ENCODE data around the gene CAMK1G. TPM values are rescaled to one million over a fixed set of nuclear protein-coding genes. Genes with fewer than 3 reads are reported as not detected.

Gene CAMK1G
- total and polyA plus RNA-seq, 12 donors = 0.11 to 0.71 (median 0.21) TPM; not detected in 9

- ATAC-seq (no peak), DNase-seq (no peak)
- TF ChIP-seq, protein P1, sequence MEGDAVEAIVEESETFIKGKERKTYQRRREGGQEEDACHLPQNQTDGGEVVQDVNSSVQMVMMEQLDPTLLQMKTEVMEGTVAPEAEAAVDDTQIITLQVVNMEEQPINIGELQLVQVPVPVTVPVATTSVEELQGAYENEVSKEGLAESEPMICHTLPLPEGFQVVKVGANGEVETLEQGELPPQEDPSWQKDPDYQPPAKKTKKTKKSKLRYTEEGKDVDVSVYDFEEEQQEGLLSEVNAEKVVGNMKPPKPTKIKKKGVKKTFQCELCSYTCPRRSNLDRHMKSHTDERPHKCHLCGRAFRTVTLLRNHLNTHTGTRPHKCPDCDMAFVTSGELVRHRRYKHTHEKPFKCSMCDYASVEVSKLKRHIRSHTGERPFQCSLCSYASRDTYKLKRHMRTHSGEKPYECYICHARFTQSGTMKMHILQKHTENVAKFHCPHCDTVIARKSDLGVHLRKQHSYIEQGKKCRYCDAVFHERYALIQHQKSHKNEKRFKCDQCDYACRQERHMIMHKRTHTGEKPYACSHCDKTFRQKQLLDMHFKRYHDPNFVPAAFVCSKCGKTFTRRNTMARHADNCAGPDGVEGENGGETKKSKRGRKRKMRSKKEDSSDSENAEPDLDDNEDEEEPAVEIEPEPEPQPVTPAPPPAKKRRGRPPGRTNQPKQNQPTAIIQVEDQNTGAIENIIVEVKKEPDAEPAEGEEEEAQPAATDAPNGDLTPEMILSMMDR (IDR thresholded peaks at IDR 0.05) = no peak
- Histone ChIP-seq H3K27me3 (peaks cover 0 to 62% (median 39%) of the 10 kb centered on the region in 7 donors), H3K4me3 (no peak overlapping the region), H3K36me3 (no peaks in the 10 kb centered on the region), H3K4me1 (peaks cover 0 to 12% (median 10%) of the 10 kb centered on the region in 9 donors), H3K27ac (no peak overlapping the region), H3K9me3 (no peaks in the 10 kb centered on the region)
- intact Hi-C loops (cut with DNase I) = loop anchor here in 2 of 10 donors (2.0 to 5.0 kb wide), 2 partner anchors 108 to 165 kb away; no protein-coding TSS in a partner anchor
- 37 to 41% methylated on average over 13 of the region's 13 CpGs for WGBS, 2 donors
Observed at GRCh38 chr1:209584231-209584672, 738 bp downstream of the CAMK1G start.

DNA sequence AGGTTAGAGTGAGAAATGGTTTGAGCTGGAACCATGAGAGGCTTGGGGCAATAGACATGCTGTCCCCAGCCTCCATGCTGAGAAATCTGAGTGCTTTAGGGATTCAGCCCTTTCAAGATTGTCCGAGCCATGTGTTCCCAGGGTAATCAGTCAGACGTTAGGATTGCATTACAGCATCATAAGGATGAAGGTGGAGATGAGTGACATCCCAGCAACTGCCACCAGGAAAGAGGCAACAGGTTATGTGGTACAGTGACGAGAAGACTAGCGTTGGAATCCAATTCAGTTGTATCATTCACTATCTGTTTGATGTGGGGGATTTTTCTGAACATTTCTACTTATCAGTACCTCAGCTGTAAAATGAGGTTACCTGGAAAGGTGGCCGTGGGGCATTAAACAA is 1.7 kb downstream of the CAMK1G start:
- 56 to 59% methylated on average over 5 of the region's 5 CpGs for WGBS, 2 donors
- Histone ChIP-seq H3K9me3 (no peaks in the 10 kb centered on the region), H3K36me3 (no peaks in the 10 kb centered on the region), H3K27me3 (peaks cover 0 to 61% (median 37%) of the 10 kb centered on the region in 7 donors), H3K4me1 (peaks cover 0 to 18% (median 10%) of the 10 kb centered on the region in 9 donors), H3K4me3 (peak overlapping the region in 3 of 10 donors; percentile 6 to 29 (median 12)), H3K27ac (no peak overlapping the region)
- intact Hi-C loops (cut with DNase I) = loop anchor here in 5 of 10 donors (2.0 to 5.0 kb wide), 4 partner anchors 42 to 164 kb away; no protein-coding TSS in a partner anchor
- ATAC-seq (no peak), DNase-seq (no peak)
- TF ChIP-seq, protein P1 (IDR thresholded peaks at IDR 0.05) = no peak

DNA sequence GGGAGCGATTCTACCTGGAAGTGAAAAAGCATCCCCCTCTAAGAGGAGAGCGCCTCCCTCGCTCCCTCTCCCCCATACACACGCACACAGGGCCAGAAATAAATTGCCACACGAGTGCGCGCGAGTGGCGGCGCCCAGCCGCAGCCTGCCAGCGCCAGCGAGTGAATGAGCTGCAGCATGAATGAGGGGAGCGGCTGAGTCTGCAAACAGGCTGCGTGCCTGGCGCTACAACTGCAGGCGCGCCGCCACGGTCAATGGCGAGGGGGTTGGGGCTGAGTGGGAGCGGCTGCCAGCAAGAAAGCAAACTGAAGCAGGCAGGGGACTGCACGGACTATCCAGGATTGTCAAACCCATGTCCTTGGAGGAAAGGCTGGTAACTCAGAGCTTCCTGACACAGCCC is 2.2 kb downstream of the CAMK1G start:
- ATAC-seq = peak; percentile 54 to 95 (median 87)
- peak; percentile 46 to 70 for DNase-seq
- H3K27ac ChIP-seq = no peak overlapping the region
- no peaks in the 10 kb centered on the region for H3K36me3 ChIP-seq
- peaks cover 0 to 20% (median 10%) of the 10 kb centered on the region in 9 donors for H3K4me1 ChIP-seq
- no peaks in the 10 kb centered on the region for H3K9me3 ChIP-seq
- peaks cover 0 to 56% (median 32%) of the 10 kb centered on the region in 7 donors for H3K27me3 ChIP-seq
- H3K4me3 ChIP-seq = peak overlapping the region in 3 of 10 donors; percentile 6 to 29 (median 12)
- intact Hi-C loops (cut with DNase I) = loop anchor here in 5 of 10 donors (2.0 to 5.0 kb wide), 4 partner anchors 42 to 163 kb away; no protein-coding TSS in a partner anchor
- WGBS, 2 donors = 2 to 3% methylated on average over 23 of the region's 23 CpGs
- TF ChIP-seq, protein P1 (IDR thresholded peaks at IDR 0.05) = peak in 3 of 9 donors; percentile 31 to 41 (median 32)

GRCh38 chr1:209586221-209586740 is 2.8 kb downstream of the CAMK1G start:
- Histone ChIP-seq H3K4me1 (peaks cover 0 to 20% (median 10%) of the 10 kb centered on the region in 9 donors), H3K36me3 (no peaks in the 10 kb centered on the region), H3K4me3 (peak overlapping the region in 1 of 10 donors; percentile 29), H3K27me3 (peaks cover 0 to 52% (median 30%) of the 10 kb centered on the region in 7 donors), H3K9me3 (no peaks in the 10 kb centered on the region), H3K27ac (no peak overlapping the region)
- ATAC-seq = no peak
- intact Hi-C loops (cut with DNase I) = loop anchor here in 4 of 10 donors (5.0 kb wide), 3 partner anchors 41 to 161 kb away; no protein-coding TSS in a partner anchor
- TF ChIP-seq, protein P1 (IDR thresholded peaks at IDR 0.05) = no peak
- WGBS, 2 donors = 76 to 82% methylated on average over 4 of the region's 4 CpGs
- no peak for DNase-seq

Data from heart right ventricle (tissue), 16 donors.